DMS53 treated with DMSO at 0.1 percent for 48 hours (cell line): ENCODE data around the gene EPHB2.

Source experiments
- DNase-seq: peaks from one replicate; lab custom pipeline; 2025; ENCODE audit not compliant: unreplicated experiment; lab: John Stamatoyannopoulos, UW

The EPHB2 gene

GRCh38 chr1:22908880-22909426 lies 198.3 kb downstream of the EPHB2 start:
- DNase-seq, result no peak

DNA sequence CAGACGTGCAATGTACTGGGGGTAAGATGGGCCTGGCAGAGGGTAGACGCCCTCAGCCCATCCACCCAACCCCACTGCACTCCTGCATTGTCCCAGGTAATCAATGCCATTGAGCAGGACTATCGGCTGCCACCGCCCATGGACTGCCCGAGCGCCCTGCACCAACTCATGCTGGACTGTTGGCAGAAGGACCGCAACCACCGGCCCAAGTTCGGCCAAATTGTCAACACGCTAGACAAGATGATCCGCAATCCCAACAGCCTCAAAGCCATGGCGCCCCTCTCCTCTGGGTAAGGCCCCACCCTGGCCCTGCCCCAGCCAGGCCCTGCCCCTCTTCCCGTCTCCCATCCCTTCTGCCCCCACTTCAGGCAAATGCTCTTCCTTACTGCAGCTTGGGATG lies 199.6 kb downstream of the EPHB2 start:
- no peak for DNase-seq

GRCh38 chr1:22910986-22911651 lies 200.5 kb downstream of the EPHB2 start:
- DNase-seq, result no peak

DNA sequence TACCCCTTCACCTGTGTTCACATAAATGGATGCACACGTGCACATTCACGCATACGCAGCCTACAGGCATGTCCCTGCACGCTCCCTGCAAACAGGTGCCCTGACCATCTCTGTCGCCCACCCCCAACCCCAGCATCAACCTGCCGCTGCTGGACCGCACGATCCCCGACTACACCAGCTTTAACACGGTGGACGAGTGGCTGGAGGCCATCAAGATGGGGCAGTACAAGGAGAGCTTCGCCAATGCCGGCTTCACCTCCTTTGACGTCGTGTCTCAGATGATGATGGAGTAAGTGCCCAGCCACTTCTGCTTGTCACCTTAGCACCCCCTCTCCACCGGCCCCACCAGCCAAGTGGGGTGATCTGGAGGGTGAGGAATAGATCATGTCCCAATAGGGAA lies 201.7 kb downstream of the EPHB2 start:
- no peak for DNase-seq

GRCh38 chr1:22913421-22914141 lies 202.9 kb downstream of the EPHB2 start:
- DNase-seq, result no peak

- no peak for DNase-seq
Observed at GRCh38 chr1:22914156-22914555, 203.5 kb downstream of the EPHB2 start.

DNA sequence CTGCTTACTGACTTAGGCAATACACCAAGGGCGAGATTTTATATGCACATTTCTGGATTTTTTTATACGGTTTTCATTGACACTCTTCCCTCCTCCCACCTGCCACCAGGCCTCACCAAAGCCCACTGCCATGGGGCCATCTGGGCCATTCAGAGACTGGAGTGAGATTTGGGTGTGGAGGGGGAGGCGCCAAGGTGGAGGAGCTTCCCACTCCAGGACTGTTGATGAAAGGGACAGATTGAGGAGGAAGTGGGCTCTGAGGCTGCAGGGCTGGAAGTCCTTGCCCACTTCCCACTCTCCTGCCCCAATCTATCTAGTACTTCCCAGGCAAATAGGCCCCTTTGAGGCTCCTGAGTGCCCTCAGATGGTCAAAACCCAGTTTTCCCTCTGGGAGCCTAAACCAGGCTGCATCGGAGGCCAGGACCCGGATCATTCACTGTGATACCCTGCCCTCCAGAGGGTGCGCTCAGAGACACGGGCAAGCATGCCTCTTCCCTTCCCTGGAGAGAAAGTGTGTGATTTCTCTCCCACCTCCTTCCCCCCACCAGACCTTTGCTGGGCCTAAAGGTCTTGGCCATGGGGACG lies 204.1 kb downstream of the EPHB2 start:
- no peak for DNase-seq

DNA sequence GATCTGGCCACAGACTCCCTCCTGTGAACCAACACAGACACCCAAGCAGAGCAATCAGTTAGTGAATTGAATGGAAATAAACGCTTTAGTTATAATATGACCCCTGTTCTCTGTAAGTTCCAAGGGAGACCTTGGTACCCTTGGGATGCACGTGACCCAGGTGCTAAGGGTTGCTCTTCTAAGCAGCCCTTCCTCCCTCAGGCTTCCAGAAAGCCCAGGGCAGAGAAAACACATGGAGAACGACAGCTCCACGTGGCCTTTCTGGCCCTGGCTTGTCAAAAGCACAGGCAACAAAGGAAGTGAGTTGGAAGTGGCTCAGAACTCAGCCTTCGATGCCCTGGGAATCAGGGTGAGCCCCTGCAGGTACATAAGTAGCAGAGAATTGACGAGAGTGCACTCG lies 204.6 kb downstream of the EPHB2 start:
- no peak for DNase-seq

GRCh38 chr1:22915816-22916470 lies 205.3 kb downstream of the EPHB2 start:
- no peak for DNase-seq

DNA sequence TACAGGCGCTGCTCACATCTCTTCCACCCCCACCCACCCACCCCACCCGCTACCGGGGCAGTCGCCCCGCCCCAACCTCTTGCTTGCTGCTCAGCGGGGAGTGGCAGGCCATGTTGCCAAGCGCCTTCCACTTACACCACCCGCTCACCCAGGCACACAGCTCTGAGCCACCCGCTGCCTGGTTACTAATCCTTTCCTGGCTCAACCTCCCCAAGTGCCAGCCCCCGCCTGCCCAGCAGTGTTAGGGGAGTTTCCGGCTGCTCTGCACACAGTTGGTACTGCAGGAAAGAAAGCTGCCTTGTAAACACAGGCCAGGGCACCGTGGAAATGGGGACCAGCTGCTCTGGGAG lies 205.8 kb downstream of the EPHB2 start:
- DNase-seq, result no peak

DNA sequence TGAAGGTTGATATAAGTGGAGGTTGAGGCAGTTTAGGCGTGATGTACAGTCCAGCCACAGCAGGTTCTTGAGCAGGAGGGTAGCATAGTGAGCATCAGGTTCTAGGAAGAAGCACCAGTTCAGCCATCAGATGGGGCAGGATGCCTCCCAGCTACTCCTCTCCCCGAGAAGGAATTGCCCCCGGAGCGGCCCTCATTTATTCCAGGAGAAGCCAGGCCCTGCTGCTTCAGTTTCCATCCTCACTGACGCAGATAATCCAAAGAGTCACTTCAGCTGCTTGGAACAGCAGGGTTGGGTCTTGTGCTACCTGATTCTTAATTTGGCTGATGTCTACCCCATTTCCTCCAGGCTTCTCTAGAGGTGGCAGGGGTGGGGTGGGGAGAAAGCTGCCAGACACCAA lies 207.3 kb downstream of the EPHB2 start:
- no peak for DNase-seq

GRCh38 chr1:22918644-22919043 lies 208.0 kb downstream of the EPHB2 start:
- no peak for DNase-seq

DNA sequence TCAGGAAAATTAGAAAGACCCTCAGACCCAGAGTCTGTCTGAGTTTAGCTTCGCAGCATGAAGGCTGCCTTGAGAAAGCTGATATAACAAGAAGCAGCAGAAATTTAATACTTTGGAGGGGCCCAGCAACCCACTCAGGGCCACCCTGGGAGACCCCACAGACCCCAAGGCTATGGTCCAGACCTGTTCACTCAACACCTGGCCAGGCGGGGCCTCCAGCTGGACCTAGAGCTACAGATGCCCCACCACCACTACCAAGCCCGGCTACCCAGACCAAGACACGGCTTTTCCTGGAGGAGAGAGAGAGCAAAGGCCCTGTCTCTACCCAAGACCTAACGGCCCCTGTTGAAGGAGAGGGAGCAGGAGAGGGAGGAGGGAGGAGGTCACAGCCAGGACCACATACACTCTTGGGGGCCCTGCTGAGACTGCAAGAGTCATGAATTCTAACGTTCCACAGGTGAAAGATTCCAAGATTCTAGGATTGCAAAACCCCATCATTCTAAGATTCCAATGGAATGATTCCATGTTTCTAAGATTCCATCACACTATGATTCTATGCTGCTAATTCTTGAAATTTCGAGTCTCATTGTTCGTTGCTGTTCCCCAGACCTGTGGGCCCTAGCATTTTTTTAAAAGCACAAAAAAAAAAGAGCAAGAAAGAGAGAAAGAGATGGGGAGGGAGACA lies 208.8 kb downstream of the EPHB2 start:
- DNase-seq, result no peak

DNA sequence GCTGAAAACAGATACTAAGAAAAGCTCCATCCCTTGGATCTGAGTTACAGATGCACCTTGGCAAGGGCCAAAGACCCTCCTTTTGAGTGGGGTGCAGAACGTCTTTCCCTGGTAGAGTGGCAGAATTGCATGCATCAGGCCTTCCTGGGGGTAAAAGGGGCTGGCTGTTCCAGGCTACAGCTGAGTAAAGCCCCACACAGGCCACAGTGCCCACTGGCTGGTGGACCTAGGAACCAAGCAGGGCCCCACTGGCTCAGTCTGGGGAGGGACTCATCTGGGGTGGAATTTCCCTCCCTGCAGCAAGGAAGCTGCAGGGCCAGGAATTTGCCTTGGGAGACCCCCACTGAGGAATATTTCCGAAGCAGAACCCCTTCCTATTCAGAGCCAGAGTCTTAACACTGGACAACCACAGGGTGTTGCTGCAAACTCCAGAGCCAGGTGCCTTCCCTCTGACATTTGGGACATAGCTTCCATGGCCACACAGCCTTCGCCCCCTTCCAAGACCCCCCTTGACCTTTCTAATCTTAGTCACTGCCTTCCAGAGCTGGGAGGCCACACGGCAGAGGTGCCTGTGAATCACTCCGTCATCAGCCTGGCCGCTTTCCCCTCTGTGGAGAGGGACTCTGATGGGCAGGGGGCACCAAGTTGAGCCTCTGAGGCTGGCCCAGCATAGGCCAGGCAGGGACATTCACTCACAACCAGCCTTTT lies 209.5 kb downstream of the EPHB2 start:
- DNase-seq, result no peak

- DNase-seq, result no peak
Observed at GRCh38 chr1:22920734-22921451, 210.3 kb downstream of the EPHB2 start.

- DNase-seq, result no peak
Observed at GRCh38 chr1:22921452-22922126, 210.9 kb downstream of the EPHB2 start.

- DNase-seq, result no peak
Observed at GRCh38 chr1:22922640-22923039, 212.0 kb downstream of the EPHB2 start.

DNA sequence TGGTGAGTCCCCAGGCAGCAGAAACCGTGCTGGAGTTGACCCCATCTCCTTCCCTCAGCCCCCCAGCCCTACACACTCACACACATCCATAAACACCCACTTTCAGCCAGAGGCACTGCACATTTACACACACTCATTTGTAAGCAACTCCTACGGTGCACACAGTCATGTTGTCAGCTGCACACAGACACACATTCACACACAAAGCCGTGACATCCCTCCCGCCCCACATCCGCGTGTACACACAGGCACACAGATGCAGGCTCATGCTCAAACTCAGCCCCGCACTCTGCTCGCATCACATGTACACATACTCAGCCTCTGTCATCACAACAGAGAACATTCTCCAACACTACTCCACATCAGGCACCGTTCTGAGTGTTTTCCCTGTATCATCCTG lies 214.5 kb downstream of the EPHB2 start:
- no peak for DNase-seq

GRCh38 chr1:22930240-22930912 lies 219.7 kb downstream of the EPHB2 start:
- DNase-seq, result no peak
